Endothelial cell of umbilical vein (primary cell): Measurements from ENCODE around the gene BMERB1. TPM values are rescaled to one million over a fixed set of nuclear protein-coding genes. Genes with fewer than 3 reads are reported as not detected.

Experiments
- BruUV-seq: library from RNA; stranded (reverse); fragments of 400-500 nt; replicated peaks from 2 replicates; lab custom pipeline; 2021; lab: Mats Ljungman, UMichigan
- CTCF ChIA-PET: fragments of 300-600, 350-600 bp; sonication (Branson Sonifier 250); formaldehyde crosslinking; loops from one replicate; lab custom pipeline; 2021; ENCODE audit warnings: antibody characterized with exemption, inconsistent platforms; lab: Charles Lee
- POLR2A ChIA-PET: fragments of 300-600, 350-600 bp; sonication (Branson Sonifier 250); formaldehyde crosslinking; loops from one replicate; lab custom pipeline; 2021; ENCODE audit warnings: antibody characterized with exemption, inconsistent platforms; lab: Charles Lee
- DNase-seq: peaks from one replicate; pipeline ENCODE4 v3.0.0-alpha.2; 2011; ENCODE audit warnings: low read depth, low spot score
- FAIRE-seq: peaks from 2 replicates; lab custom pipeline; 2011; peaks lifted over from hg19 to GRCh38; lab: Jason Lieb, UNC
- H2AFZ ChIP-seq: 2 replicates; pipeline ENCODE4 v1.6.0; 2012; ENCODE audit warnings: low read depth, low read length, control low read depth, inconsistent platforms
- H3K27ac ChIP-seq: 2 replicates; pipeline ENCODE4 v1.5.1; 2011; ENCODE audit warnings: low read depth, mild to moderate bottlenecking, control low read depth, low read length, moderate library complexity; ENCODE audit not compliant: insufficient read depth
- H3K27me3 ChIP-seq, 2 experiments: 2 replicates each; pipeline versions ENCODE4 v1.6.0 to v1.6.1; 2011; ENCODE audit warnings: low read length in 2 of 2, mixed read lengths in 1 of 2; ENCODE audit not compliant: control insufficient read depth in 2 of 2, insufficient read depth in 2 of 2
- H3K36me3 ChIP-seq, 2 experiments: 2 replicates in 1 of 2; 3 replicates in 1 of 2; pipeline ENCODE4 v1.5.1; 2011; ENCODE audit warnings: low read length in 2 of 2, mild to moderate bottlenecking in 1 of 2, moderate library complexity in 1 of 2; ENCODE audit not compliant: control insufficient read depth in 2 of 2, insufficient read depth in 2 of 2; ENCODE audit errors: extremely low read depth in 1 of 2
- H3K4me1 ChIP-seq: 3 replicates; pipeline ENCODE4 v1.5.1; 2011; ENCODE audit warnings: mild to moderate bottlenecking, low read length; ENCODE audit not compliant: control insufficient read depth, insufficient read depth; ENCODE audit errors: extremely low read depth
- H3K4me2 ChIP-seq: 2 replicates; pipeline ENCODE4 v1.6.1; 2011; ENCODE audit warnings: low read length, control low read depth, mixed read lengths; ENCODE audit not compliant: insufficient read depth
- H3K4me3 ChIP-seq, 3 experiments: fragments of 200-600 bp in 1 of 3; sonication (generic), shearing (Covaris generic) in 1 of 3; replicated peaks in 1 of 3; 2 replicates each; pipeline ENCODE4 v1.5.1; 2011 to 2016; ENCODE audit warnings: control low read depth in 3 of 3, low read length in 3 of 3, mild to moderate bottlenecking in 2 of 3, inconsistent platforms in 1 of 3, low read depth in 1 of 3, moderate library complexity in 1 of 3; ENCODE audit not compliant: insufficient read depth in 1 of 3
- H3K79me2 ChIP-seq: 2 replicates; pipeline ENCODE4 v1.6.0; 2012; ENCODE audit warnings: low read length, inconsistent platforms; ENCODE audit not compliant: control insufficient read depth, insufficient read depth
- H3K9ac ChIP-seq: replicated peaks from 2 replicates; pipeline ENCODE3; 2011; ENCODE audit warnings: low read length, control low read depth; ENCODE audit not compliant: insufficient read depth; ENCODE audit errors: extremely low read depth
- H3K9me1 ChIP-seq: replicated peaks from 3 replicates; pipeline ENCODE4 v1.6.0; 2011; ENCODE audit warnings: mild to moderate bottlenecking, low read length; ENCODE audit not compliant: control insufficient read depth, insufficient read depth; ENCODE audit errors: extremely low read depth
- H3K9me3 ChIP-seq: replicated peaks from 2 replicates; pipeline ENCODE4 v1.5.1; 2012; ENCODE audit warnings: low read length, inconsistent platforms; ENCODE audit not compliant: control insufficient read depth, insufficient read depth
- H4K20me1 ChIP-seq: replicated peaks from 2 replicates; pipeline ENCODE3; 2011; ENCODE audit warnings: mild to moderate bottlenecking, low read length; ENCODE audit not compliant: control insufficient read depth, insufficient read depth; ENCODE audit errors: extremely low read depth
- CTCF ChIP-seq, 2 donors: IDR thresholded peaks; 1 replicate in 1 of 2; 2 replicates in 1 of 2; pipeline ENCODE4 v1.5.1; 2011; ENCODE audit warnings: low read length in 2 of 2, mild to moderate bottlenecking in 2 of 2, moderate library complexity in 2 of 2, control low read depth in 1 of 2, inconsistent platforms in 1 of 2, low read depth in 1 of 2; ENCODE audit not compliant: insufficient read depth in 1 of 2; ENCODE audit errors: extremely low read depth in 1 of 2
- EZH2 ChIP-seq: IDR thresholded peaks from 2 replicates; pipeline ENCODE4 v1.6.1; 2012; ENCODE audit warnings: borderline replicate concordance, low read depth, mild to moderate bottlenecking, moderate library complexity, low read length, inconsistent platforms; ENCODE audit not compliant: severe bottlenecking
- GATA2 ChIP-seq: IDR thresholded peaks from 2 replicates; pipeline ENCODE4 v1.7.0; 2011; ENCODE audit warnings: low read depth, mild to moderate bottlenecking, moderate library complexity, mixed read lengths, low read length; ENCODE audit not compliant: insufficient read length, insufficient read depth
- JUN ChIP-seq: IDR thresholded peaks from 2 replicates; pipeline ENCODE4 v1.6.1; 2011; ENCODE audit warnings: borderline replicate concordance, low read depth; ENCODE audit not compliant: insufficient read length, insufficient read depth
- MAX ChIP-seq: IDR thresholded peaks from 2 replicates; pipeline ENCODE4 v1.6.1; 2011; ENCODE audit not compliant: insufficient read depth, insufficient read length
- MYC ChIP-seq: IDR thresholded peaks from one replicate; pipeline ENCODE4 v1.6.1; 2011; ENCODE audit warnings: mild to moderate bottlenecking, low read depth, low read length
- POLR2AphosphoS5 ChIP-seq: IDR thresholded peaks from 2 replicates; pipeline ENCODE4 v1.6.1; 2012; ENCODE audit warnings: low read depth, mild to moderate bottlenecking, control low read depth, low read length, moderate library complexity; ENCODE audit not compliant: insufficient read depth
- dilution Hi-C: fragments of 300-500 bp; cut with MboI; formaldehyde crosslinking; loops from one replicate; pipeline ENCODE4 v1.15.0; 2019; ENCODE audit warnings: low sequenced_read_pairs; ENCODE audit not compliant: extremely low pct_ligation_motif_present
- intact Hi-C: fragments of 100-400 bp; cut with micrococcal nuclease; formaldehyde crosslinking; loops from one replicate; pipeline ENCODE4 v1.10.0; 2022
- polyA plus RNA-seq, 4 experiments: library from polyadenylated mRNA; depleted of rRNA in 3 of 4; stranded (reverse) in 3 of 4; unstranded in 1 of 4; fragments of >200 nt; gene quantifications; 2 replicates each; pipeline versions ENCODE4 v1.2.1 to v1.2.3, GENCODE V29; 2011 to 2012; ENCODE audit warnings: missing spikeins in 1 of 4
- total RNA-seq: library from RNA; stranded (reverse); gene quantifications from 2 replicates; pipeline ENCODE4 v1.2.3, GENCODE V29; 2021

BMERB1 gene
- total and polyA plus RNA-seq, 2 donors (not counting 3 experiments of a cell fraction or from before 2014, with no cell fraction given): 14.1 to 17.4 TPM

- H4K20me1 ChIP-seq: no peaks in the 10 kb centered on the region
- no peaks in the 10 kb centered on the region for H3K79me2 ChIP-seq
- no peak for TF ChIP-seq JUN
- TF ChIP-seq MAX: no peak
- TF ChIP-seq CTCF (IDR thresholded peaks at IDR 0.05; ENCODE audit: extremely low read depth in 1 of 2, insufficient read depth in 1 of 2, low read depth in 1 of 2, low read length in 2 of 2): no peak
- TF ChIP-seq POLR2AphosphoS5: no peak
- no peak for TF ChIP-seq MYC
- TF ChIP-seq EZH2: no peak
- no peak for TF ChIP-seq GATA2
- H3K4me3 ChIP-seq: no peak overlapping the region
- FAIRE-seq: no peak
- intact Hi-C loops (no loop called here), dilution Hi-C loops (no loop called here)
- no peak overlapping the region for H3K27ac ChIP-seq
- H3K9me3 ChIP-seq: no peaks in the 10 kb centered on the region
- no peak overlapping the region for H2AFZ ChIP-seq
- H3K4me2 ChIP-seq: no peak overlapping the region
- BruUV-seq: no TSS peak
- CTCF ChIA-PET: interaction anchor here (0.6 kb wide), 1 partner anchor 22 kb away, joined by 3 read pairs; no protein-coding TSS in a partner anchor
- H3K9ac ChIP-seq: no peak overlapping the region
- no peaks in the 10 kb centered on the region for H3K9me1 ChIP-seq
- no peaks in the 10 kb centered on the region for H3K27me3 ChIP-seq
- POLR2A ChIA-PET: interaction anchor here (0.6 to 0.7 kb wide), 2 partner anchors 23 to 648 kb away, joined by 3 to 7 read pairs; no protein-coding TSS in a partner anchor
- no peaks in the 10 kb centered on the region for H3K36me3 ChIP-seq
- H3K4me1 ChIP-seq: no peaks in the 10 kb centered on the region
- no peak for DNase-seq
These were observed 107.9 kb downstream of the BMERB1 start for GRCh38 chr16:15542261-15542660.
